ENCODE data around the gene ZNF555.
"Not testable (repeated sequence)": the region's sequence is repeated elsewhere in the genome, so short reads cannot be mapped to it uniquely, and the experiment has no call there.

ZNF555 gene

DNA sequence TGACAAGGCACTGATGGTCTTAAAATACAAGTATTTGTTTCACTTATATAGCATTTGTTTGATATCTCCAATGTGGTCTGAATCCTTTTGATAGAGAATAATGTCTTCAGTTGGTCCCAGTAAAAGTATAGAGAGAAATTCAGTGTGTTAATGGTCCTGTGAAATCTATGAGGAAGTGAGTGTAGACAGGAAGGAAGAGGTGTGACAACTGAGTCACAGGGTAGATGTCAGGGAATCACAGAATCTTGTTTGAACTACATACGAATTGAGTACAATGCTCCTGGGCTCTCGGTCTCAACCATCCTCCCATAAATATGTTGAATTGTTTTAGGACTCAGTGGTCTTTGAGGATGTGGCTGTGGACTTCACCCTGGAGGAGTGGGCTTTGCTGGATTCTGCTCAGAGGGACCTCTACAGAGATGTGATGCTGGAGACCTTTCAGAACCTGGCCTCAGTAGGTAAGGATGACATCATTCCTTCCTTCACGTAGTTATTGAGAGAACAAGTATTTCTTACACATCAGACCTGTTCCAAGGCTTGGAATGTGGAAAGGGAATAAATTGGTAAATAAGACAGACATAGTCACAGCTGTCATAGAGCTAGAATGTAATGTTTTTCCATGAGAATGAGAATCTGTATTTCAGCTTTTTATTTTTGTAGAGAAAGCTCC lies 9.1 kb downstream of the ZNF555 start:
- Mint-ChIP-seq H3K27ac (ENCODE audit: low read depth) (no peak overlapping the region), H3K9me3 (peaks cover 5% of the 10 kb centered on the region), H3K36me3 (ENCODE audit: insufficient read depth) (peaks cover 26% of the 10 kb centered on the region), H3K4me1 (peaks cover 8% of the 10 kb centered on the region), H3K27me3 (no peaks in the 10 kb centered on the region), H3K4me3 (no peak overlapping the region)
- no peak for ATAC-seq (replicated peaks; ENCODE audit: extremely low read depth, poor library complexity, severe bottlenecking)
- DNase-seq (ENCODE audit: low spot score in 2 of 2): no peak

DNA sequence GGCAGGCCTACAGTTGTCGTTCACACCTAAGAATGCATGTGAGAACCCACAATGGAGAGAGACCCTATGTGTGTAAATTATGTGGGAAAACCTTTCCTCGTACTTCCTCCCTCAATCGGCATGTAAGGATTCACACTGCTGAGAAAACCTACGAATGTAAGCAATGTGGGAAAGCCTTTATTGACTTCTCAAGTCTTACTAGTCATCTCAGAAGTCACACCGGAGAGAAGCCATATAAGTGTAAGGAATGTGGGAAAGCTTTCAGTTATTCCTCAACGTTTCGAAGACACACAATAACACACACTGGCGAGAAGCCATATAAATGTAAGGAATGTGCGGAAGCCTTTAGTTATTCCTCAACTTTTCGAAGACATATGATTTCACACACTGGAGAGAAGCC lies 11.3 kb downstream of the ZNF555 start:
- Mint-ChIP-seq H3K4me1 (peaks cover 17% of the 10 kb centered on the region), H3K27me3 (no peaks in the 10 kb centered on the region), H3K27ac (ENCODE audit: low read depth) (no peak overlapping the region), H3K9me3 (peaks cover 5% of the 10 kb centered on the region), H3K36me3 (ENCODE audit: insufficient read depth) (peaks cover 26% of the 10 kb centered on the region), H3K4me3 (no peak overlapping the region)
- DNase-seq (ENCODE audit: low spot score in 2 of 2) (no peak), ATAC-seq (replicated peaks; ENCODE audit: extremely low read depth, poor library complexity, severe bottlenecking) (no peak)

DNA sequence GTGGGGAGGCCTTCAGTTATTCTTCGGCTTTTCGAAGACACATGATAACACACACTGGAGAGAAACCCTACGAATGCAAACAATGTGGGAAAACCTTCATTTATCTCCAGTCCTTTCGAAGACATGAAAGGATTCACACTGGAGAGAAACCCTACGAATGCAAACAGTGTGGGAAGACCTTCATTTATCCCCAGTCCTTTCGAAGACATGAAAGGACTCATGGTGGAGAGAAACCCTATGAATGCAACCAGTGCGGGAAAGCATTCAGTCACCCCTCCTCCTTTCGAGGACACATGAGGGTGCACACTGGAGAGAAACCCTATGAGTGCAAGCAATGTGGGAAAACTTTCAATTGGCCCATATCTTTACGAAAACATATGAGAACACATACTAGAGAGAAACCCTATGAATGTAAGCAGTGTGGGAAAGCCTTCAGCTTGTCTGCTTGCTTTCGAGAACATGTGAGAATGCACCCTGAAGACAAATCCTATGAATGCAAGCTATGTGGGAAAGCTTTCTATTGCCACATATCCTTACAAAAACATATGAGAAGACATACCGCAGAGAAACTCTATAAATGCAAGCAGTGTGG lies 11.8 kb downstream of the ZNF555 start:
- no peak overlapping the region for H3K4me3 Mint-ChIP-seq
- ATAC-seq (replicated peaks; ENCODE audit: extremely low read depth, poor library complexity, severe bottlenecking) (no peak), DNase-seq (ENCODE audit: low spot score in 2 of 2) (no peak)
- peaks cover 17% of the 10 kb centered on the region for H3K4me1 Mint-ChIP-seq
- peaks cover 5% of the 10 kb centered on the region for H3K9me3 Mint-ChIP-seq
- H3K27ac Mint-ChIP-seq (ENCODE audit: low read depth): no peak overlapping the region
- H3K36me3 Mint-ChIP-seq (ENCODE audit: insufficient read depth): peaks cover 26% of the 10 kb centered on the region
- no peaks in the 10 kb centered on the region for H3K27me3 Mint-ChIP-seq

DNA sequence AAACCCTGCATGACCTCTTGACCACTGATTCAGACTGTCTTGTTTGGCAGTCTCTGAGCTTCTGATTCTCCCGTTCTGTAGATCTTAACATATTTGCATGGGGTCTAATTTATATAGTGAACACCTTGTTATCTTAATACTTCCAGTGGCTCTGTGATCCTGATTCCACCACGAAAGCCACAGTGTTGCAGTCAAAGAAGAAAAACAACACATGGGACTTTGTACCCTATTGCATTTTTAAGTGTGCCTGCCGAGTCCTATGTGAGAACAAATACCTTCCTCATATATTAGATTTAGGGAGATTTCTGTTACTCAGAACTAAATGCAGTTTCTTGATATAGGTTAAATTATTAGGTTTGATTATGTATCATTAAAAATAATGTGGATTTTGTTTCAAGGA lies 13.6 kb downstream of the ZNF555 start:
- DNase-seq (ENCODE audit: low spot score in 2 of 2) (no peak), ATAC-seq (replicated peaks; ENCODE audit: extremely low read depth, poor library complexity, severe bottlenecking) (no peak)
- Mint-ChIP-seq H3K4me3 (no peak overlapping the region), H3K27me3 (no peaks in the 10 kb centered on the region), H3K9me3 (peaks cover 5% of the 10 kb centered on the region), H3K27ac (ENCODE audit: low read depth) (no peak overlapping the region), H3K36me3 (ENCODE audit: insufficient read depth) (peaks cover 26% of the 10 kb centered on the region), H3K4me1 (peaks cover 17% of the 10 kb centered on the region)

DNA sequence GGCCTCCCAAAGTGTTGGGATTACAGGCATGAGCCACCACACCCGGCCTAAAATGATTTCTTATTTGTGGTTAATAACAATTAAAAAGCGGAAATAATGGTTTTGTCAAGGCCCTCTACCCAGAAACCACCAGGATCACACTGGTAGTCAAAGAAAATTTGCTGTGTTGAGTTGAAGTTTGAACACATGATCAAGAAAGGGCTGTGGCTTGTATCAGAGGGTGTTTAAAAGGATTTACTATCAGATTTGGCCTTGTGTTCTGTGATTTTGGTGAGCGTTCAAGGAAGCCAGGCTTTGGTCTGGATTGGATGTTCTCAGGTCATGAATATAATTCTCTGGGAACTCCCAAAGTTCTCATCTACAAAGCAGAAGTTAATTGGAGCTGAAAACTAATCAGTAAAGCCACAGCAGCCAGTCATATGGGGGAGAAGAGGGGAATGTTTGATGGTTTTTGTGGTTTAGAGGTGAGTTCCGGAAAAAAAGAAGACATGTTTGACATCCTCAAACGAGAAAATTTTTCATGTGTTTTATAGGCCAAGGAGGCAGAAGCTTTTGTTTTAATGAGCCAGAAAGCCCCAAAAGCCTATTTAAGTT lies 15.3 kb downstream of the ZNF555 start:
- Mint-ChIP-seq H3K9me3 (peaks cover 5% of the 10 kb centered on the region), H3K4me3 (peak overlapping the region; percentile 8), H3K4me1 (peaks cover 10% of the 10 kb centered on the region), H3K27ac (ENCODE audit: low read depth) (peak overlapping the region; percentile 47), H3K36me3 (ENCODE audit: insufficient read depth) (peaks cover 17% of the 10 kb centered on the region), H3K27me3 (no peaks in the 10 kb centered on the region)
- ATAC-seq (replicated peaks; ENCODE audit: extremely low read depth, poor library complexity, severe bottlenecking) (peak; percentile 52), DNase-seq (ENCODE audit: low spot score in 2 of 2) (no peak)

DNA sequence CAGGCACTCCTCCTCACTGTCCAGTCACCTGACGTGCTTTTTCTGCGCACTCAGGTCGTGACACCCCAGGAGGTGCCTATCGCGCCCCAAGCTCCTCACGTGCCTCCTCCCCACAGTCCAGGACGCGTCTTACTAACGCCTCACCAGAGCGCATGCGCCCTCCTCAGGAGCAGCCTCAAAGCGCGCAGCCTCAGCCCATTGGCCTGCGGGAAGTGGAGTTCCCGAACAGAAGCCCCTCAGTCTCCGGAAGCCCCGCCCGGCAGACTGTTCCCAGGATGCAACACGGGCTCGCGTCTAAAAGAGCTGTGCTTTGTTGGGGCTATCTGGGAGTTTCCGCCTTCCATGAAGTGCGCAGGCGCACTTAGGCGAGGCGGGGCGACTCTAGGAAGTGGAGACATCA lies 17.6 kb downstream of the ZNF555 start:
- H3K4me3 Mint-ChIP-seq: no peak overlapping the region
- H3K9me3 Mint-ChIP-seq: no peaks in the 10 kb centered on the region
- peaks cover 4% of the 10 kb centered on the region for H3K27me3 Mint-ChIP-seq
- DNase-seq (ENCODE audit: low spot score in 2 of 2): no peak
- peaks cover 10% of the 10 kb centered on the region for H3K4me1 Mint-ChIP-seq
- ATAC-seq (replicated peaks; ENCODE audit: extremely low read depth, poor library complexity, severe bottlenecking): no peak
- peaks cover 2% of the 10 kb centered on the region for H3K36me3 Mint-ChIP-seq (ENCODE audit: insufficient read depth)
- no peak overlapping the region for H3K27ac Mint-ChIP-seq (ENCODE audit: low read depth)

DNA sequence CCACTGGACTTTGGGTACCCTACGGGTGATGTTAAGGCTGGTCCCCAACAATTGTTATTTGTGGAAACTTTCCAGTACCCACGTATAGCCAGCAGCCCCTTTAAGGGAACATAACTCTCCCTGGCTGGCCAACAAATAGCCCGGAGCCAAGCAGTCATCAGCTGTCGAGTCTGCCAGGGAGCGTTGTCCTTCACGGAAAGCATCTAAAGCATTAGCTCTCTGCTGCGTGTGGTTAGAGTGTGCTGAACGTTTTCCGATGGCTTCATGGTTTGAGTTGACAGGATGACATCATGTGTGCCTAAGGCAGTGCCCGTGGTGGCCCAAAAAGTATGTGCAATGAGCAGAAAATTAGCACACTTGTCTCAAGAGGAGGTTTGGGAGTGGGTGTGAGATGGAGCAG lies 22.5 kb downstream of the ZNF555 start:
- H3K9me3 Mint-ChIP-seq: no peaks in the 10 kb centered on the region
- H3K27ac Mint-ChIP-seq (ENCODE audit: low read depth): no peak overlapping the region
- no peaks in the 10 kb centered on the region for H3K4me1 Mint-ChIP-seq
- H3K36me3 Mint-ChIP-seq (ENCODE audit: insufficient read depth): peaks cover 3% of the 10 kb centered on the region
- H3K27me3 Mint-ChIP-seq: peaks cover 31% of the 10 kb centered on the region
- DNase-seq (ENCODE audit: low spot score in 2 of 2): no peak
- ATAC-seq (replicated peaks; ENCODE audit: extremely low read depth, poor library complexity, severe bottlenecking): no peak
- no peak overlapping the region for H3K4me3 Mint-ChIP-seq

DNA sequence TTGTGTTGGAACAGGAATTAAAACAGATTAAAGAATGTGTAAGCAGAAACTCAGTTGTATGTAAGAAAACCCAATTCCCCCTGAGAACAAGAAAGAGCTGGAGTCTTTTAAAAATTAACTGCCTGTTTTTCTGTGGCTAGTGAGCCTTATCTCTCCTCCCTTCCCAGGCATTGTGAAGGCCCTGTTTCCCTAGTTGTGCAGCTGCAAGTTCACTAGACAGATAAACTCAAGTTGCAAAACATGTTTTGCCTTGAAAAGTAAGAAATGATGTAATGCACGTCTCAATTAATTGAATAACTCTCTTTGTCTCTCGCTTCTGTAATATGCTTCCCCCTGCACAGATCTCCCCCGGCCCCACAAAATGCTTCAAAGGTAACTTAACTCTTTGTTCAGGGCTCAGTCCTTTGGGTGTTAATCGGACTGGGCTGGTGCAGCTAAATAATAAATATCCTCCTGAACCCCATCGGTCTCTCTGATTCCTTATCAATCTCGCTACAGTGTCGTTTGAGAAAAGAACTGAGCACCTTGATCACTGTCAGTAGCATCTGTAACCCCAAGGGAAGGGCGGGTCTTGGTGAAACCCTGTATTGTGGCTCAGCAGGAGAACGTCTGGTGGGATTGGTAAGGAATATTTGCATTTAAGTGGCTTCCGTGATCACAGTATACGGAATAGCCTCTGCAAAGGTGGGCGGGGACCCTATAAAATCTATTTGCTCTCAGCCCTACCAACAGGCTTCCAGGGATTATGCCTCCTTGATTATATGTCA lies 24.2 kb downstream of the ZNF555 start:
- ATAC-seq (replicated peaks; ENCODE audit: extremely low read depth, poor library complexity, severe bottlenecking) (no peak), DNase-seq (ENCODE audit: low spot score in 2 of 2) (no peak)
- no peaks in the 10 kb centered on the region for H3K9me3 Mint-ChIP-seq
- no peak overlapping the region for H3K4me3 Mint-ChIP-seq
- H3K27ac Mint-ChIP-seq (ENCODE audit: low read depth): no peak overlapping the region
- H3K27me3 Mint-ChIP-seq: peaks cover 31% of the 10 kb centered on the region
- H3K4me1 Mint-ChIP-seq: no peaks in the 10 kb centered on the region
- peaks cover 6% of the 10 kb centered on the region for H3K36me3 Mint-ChIP-seq (ENCODE audit: insufficient read depth)

DNA sequence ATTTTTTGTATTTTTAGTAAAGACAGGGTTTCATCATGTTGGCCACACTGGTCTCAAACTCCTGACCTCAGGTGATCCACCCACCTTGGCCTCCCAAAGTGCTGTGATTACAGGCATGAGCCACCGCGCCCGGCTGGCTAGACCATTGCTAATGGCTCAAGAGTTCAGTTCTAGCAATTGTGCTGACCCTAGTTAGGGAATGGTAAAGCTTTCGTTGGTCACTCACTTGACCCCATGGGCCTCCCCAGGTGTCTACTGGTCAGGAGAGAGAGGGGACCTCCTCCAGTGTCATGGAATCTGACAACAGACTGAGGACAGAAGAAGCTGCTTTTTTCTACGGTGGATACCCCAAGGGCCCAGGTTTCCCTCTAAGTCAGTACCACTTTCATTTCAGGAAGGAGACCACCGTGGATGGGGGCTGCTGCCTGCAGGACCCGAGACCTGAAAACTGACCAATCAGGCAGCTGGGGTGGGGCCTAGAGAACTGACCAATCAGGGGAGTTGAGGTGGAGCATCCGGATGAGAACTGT lies 25.3 kb downstream of the ZNF555 start:
- peaks cover 1% of the 10 kb centered on the region for H3K4me1 Mint-ChIP-seq
- no peak overlapping the region for H3K4me3 Mint-ChIP-seq
- no peaks in the 10 kb centered on the region for H3K9me3 Mint-ChIP-seq
- peaks cover 31% of the 10 kb centered on the region for H3K27me3 Mint-ChIP-seq
- DNase-seq (ENCODE audit: low spot score in 2 of 2) (no peak), ATAC-seq (replicated peaks; ENCODE audit: extremely low read depth, poor library complexity, severe bottlenecking) (no peak)
- H3K36me3 Mint-ChIP-seq (ENCODE audit: insufficient read depth): peaks cover 6% of the 10 kb centered on the region
- H3K27ac Mint-ChIP-seq (ENCODE audit: low read depth): no peak overlapping the region

DNA sequence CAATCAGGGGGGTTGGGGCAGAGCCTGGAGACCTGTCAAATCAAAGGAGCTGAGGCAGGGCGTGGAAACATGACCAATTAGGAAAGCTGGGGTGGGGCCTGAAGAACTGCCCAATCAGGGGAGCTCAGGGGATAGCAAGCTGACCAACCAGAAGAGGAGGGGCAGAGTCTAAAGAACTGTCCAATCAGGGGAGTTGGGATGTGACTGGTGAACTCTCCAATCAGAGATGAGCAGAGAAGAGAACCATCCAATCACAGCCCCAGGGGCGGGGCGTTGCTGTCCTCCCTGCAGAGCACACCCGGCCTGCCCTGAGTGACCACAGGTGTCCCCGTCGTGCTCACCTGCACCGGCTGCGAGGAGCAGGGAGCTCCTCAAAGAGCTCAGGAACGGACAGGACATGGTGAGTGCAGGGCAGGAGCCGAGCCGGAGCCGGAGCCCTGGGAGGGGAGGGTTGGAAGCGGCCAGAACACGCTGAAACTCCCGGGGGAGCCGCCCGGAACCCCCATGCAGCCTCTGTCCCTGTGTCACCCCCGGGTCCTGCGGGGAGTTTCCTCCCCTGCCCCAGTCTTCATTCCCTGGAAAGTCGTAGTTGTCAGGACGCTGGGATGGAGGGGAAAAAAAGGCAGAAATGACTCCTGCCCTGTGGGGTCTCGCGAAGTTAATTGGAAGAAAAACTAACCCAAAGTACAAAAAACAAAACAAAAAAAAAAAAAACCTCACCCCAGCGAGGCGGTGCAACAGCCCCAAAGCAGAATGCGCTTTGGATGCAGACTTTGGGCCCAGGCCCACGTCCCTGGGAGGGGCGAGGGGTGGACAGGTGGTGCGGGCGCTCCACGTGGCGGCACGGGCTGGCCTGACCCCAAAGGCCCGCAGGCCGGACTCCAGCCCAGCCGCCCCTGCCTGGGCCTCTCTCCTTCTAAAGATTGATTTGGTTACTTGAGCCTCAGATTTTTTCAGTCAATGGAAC lies 26.0 kb downstream of the ZNF555 start, which contains the start of gene ZNF556:
TSS of gene ZNF556 (plus strand) at position 311 of the 967 bp plus-strand sequence. CDS start at position 398, 87 bp downstream.
- Mint-ChIP-seq H3K4me3 (no peak within 1 kb of the TSS), H3K4me1 (peaks cover 5% of the 10 kb centered on the region), H3K27me3 (peaks cover 31% of the 10 kb centered on the region), H3K9me3 (no peaks in the 10 kb centered on the region), H3K27ac (ENCODE audit: low read depth) (no peak within 1 kb of the TSS), H3K36me3 (ENCODE audit: insufficient read depth) (peaks cover 6% of the 10 kb centered on the region)
- ATAC-seq (replicated peaks; ENCODE audit: extremely low read depth, poor library complexity, severe bottlenecking): no peak
- DNase-seq (ENCODE audit: low spot score in 2 of 2): no peak

DNA sequence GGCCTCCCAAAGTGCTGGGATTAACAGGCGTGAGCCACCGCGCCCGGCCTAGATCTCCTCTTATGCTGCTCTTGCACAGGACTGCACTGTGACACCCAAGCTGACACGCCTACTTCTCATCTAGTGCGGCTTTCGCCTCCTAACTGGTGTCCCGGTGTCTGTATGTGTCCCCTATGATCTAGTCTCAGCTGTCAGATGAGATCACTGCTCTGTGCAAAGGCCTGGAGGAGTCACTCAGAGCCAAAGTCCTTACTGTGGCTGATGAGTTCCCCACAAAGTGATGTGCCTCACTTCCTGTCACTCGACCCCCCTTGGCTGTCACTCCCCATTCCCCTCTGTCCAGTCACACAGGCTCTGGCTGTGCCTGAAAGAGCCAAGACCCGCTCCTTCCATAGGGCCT lies 28.3 kb downstream of the ZNF555 start:
- no peak overlapping the region for H3K4me3 Mint-ChIP-seq
- ATAC-seq (replicated peaks; ENCODE audit: extremely low read depth, poor library complexity, severe bottlenecking) (no peak), DNase-seq (ENCODE audit: low spot score in 2 of 2) (no peak)
- H3K9me3 Mint-ChIP-seq: no peaks in the 10 kb centered on the region
- H3K36me3 Mint-ChIP-seq (ENCODE audit: insufficient read depth): peaks cover 6% of the 10 kb centered on the region
- peaks cover 5% of the 10 kb centered on the region for H3K4me1 Mint-ChIP-seq
- H3K27me3 Mint-ChIP-seq: peaks cover 21% of the 10 kb centered on the region
- no peak overlapping the region for H3K27ac Mint-ChIP-seq (ENCODE audit: low read depth)

DNA sequence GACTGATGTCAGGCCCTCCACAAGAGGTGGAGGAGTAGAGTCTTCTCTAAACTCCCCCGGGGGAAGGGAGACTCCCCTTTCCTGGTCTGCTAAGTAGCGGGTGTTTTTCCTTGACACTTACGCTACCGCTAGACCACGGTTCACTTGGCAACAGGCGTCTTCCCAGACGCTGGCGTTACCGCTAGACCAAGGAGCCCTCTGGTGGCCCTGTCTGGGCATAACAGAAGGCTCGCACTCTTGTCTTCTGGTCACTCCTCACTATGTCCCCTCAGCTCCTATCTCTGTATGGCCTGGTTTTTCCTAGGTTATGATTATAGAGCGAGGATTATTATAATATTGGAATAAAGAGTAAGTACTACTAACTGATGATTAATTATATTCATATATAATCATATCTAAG lies 30.9 kb downstream of the ZNF555 start:
- not testable (repeated sequence) for ATAC-seq (replicated peaks; ENCODE audit: extremely low read depth, poor library complexity, severe bottlenecking); H3K4me1 Mint-ChIP-seq; H3K27ac Mint-ChIP-seq (ENCODE audit: low read depth); H3K9me3 Mint-ChIP-seq; DNase-seq (ENCODE audit: low spot score in 2 of 2); H3K4me3 Mint-ChIP-seq; H3K36me3 Mint-ChIP-seq (ENCODE audit: insufficient read depth); H3K27me3 Mint-ChIP-seq
